Erythroblast (primary cell): ENCODE measurements around the gene GBA3.

ENCODE experiments used
- GATA1 ChIP-seq: IDR thresholded peaks from 2 replicates; pipeline ENCODE4 v1.6.1; 2011; ENCODE audit warnings: low read depth, mild to moderate bottlenecking, control low read depth, low read length, moderate library complexity
- POLR2A ChIP-seq: IDR thresholded peaks from 2 replicates; pipeline ENCODE4 v1.6.1; 2011; ENCODE audit warnings: mild to moderate bottlenecking, low read length

DNA sequence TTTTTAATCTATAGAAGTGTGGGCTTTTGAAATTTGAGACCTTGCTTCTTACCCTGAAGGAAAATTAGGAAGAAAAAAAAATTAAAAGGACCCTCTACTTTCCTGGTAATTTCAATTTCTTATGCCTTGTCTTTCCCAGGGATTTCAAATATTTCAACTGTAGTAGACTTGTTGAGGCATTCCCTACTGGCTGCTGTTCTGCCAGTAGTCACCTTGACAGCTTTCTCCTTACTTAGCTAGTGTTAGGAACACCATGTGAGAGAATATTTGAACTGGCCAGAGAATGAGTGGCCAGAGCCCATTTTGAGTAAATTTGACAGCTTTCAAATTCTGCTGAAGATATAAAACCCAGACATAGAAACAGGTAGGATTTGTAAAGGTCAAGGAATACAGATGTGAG lies 24.0 kb upstream of the GBA3 start:
- TF ChIP-seq POLR2A (no peak), GATA1 (no peak)
